ENCODE results near the gene HDAC9. TPM values are rescaled to one million over a fixed set of nuclear protein-coding genes. Genes with fewer than 3 reads are reported as not detected.

Gene HDAC9
- total and polyA plus RNA-seq, 2 of the 13 experiments (the other 11 are each of a cell fraction or from before 2014, with no cell fraction given), result 0.05 to 0.07 TPM

DNA sequence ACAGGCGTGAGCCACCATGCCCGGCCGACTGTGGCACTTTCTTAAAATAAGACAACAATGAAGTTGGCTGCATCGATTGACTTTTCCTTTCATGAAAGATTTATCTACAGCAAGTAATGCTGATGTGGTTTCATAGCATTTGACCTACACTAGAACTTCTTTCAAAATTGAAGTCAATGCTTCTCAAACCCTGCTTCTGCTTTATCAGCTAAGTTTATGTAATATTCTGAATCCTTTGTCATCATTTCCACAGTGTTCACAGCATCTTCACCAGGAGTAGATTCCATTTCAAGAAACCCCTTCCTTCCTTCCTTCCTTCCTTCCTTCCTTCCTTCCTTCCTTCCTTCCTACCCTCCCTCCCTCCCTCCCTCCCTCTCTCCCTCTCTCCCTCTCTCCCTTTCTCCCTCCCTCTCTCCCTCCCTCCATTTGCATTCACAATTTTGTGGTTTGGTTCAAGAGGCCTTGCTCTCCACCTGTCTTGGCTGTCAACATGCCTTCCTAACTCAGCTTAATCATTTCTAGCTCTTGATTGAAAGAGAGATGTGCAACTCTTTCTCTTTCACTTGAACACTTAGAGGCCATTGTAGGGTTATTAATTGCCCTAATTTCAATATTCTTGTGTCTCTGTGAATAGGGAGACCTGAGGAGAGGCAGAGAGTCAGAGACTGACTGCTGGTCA is 52.1 kb downstream of the HDAC9 start:
- BruUV-seq (replicated peaks), result no TSS peak
- no peak overlapping the region for H3K4me2 ChIP-seq (ENCODE audit: low read depth, low read length)
- 40% methylated on average over 4 of the region's 4 CpGs for WGBS (ENCODE audit: low lambda C conversion rate)
- H3K36me3 ChIP-seq (replicated peaks in 1 of 2; ENCODE audit: control insufficient read depth in 1 of 2, insufficient read depth in 2 of 2, low read length in 2 of 2), result no peaks in the 10 kb centered on the region
- intact Hi-C loops (cut with micrococcal nuclease; ENCODE audit: unreplicated experiment), result no loop called here
- in situ Hi-C loops (cut with HindIII; ENCODE audit: extremely low pct_ligation_motif_present, low pct_unique_long_range_greater_than_20kb), result no loop called here
- H2AFZ ChIP-seq (ENCODE audit: low read length), result no peak overlapping the region
- no peak for ATAC-seq
- H3K4me1 ChIP-seq (ENCODE audit: insufficient read depth, low read length), result no peaks in the 10 kb centered on the region
- H3K9ac ChIP-seq (ENCODE audit: insufficient read depth, low read depth, low read length), result no peak overlapping the region
- CTCF ChIA-PET (ENCODE audit: low intra/inter-chr PET ratio, low total read pairs), result no interaction called here
- TF ChIP-seq ZFAT (CRISPR knock-in tag; conservative IDR thresholded peaks at IDR 0.05) (no peak), HNRNPK (IDR thresholded peaks at IDR 0.05; ENCODE audit: low read depth, low read length, poor library complexity, severe bottlenecking) (peak; percentile 22)
- H4K20me1 ChIP-seq (ENCODE audit: insufficient read depth, low read length), result no peaks in the 10 kb centered on the region
- H3K79me2 ChIP-seq (ENCODE audit: insufficient read depth, low read length), result no peaks in the 10 kb centered on the region
- POLR2A ChIA-PET, result no interaction called here
- H3K27ac ChIP-seq (ENCODE audit: extremely low read length, insufficient read depth, low read length), result no peak overlapping the region
- H3K9me3 ChIP-seq (ENCODE audit: low read length), result no peaks in the 10 kb centered on the region
- no peak for DNase-seq (ENCODE audit: low spot score)
- FAIRE-seq, result no peak
- no peak overlapping the region for H3K4me3 ChIP-seq (replicated peaks in 1 of 3; ENCODE audit: insufficient read depth in 1 of 3, low read depth in 2 of 3, low read length in 3 of 3)
- H3K27me3 ChIP-seq (ENCODE audit: control insufficient read depth in 1 of 2, insufficient read depth in 2 of 2, low read length in 2 of 2), result no peaks in the 10 kb centered on the region

DNA sequence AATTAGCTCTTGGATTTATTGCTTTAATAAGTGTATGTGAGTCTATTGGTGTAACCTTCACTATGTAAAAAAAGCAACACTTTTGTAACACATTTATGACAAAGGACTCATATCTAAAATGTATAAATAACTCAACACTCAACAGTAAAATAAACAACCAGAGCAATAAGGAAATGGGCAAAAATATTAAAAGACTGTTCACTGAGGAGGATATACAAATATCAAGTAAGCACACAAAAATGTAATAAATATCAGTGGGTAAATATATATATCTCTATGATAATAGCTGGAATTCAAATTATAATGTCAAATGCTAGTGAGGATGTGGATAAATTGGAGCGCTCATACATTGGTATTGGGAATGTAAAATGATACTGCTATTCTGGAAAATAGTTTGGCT is 53.0 kb downstream of the HDAC9 start:
- ChIA-PET POLR2A (no interaction called here), CTCF (ENCODE audit: low intra/inter-chr PET ratio, low total read pairs) (no interaction called here)
- 86% methylated on average over 1 of the region's 1 CpG for WGBS (ENCODE audit: low lambda C conversion rate)
- H3K36me3 ChIP-seq (replicated peaks in 1 of 2; ENCODE audit: control insufficient read depth in 1 of 2, insufficient read depth in 2 of 2, low read length in 2 of 2), result no peaks in the 10 kb centered on the region
- H3K4me2 ChIP-seq (ENCODE audit: low read depth, low read length), result no peak overlapping the region
- H3K4me3 ChIP-seq (replicated peaks in 1 of 3; ENCODE audit: insufficient read depth in 1 of 3, low read depth in 2 of 3, low read length in 3 of 3), result no peak overlapping the region
- no peak for ATAC-seq
- no peak overlapping the region for H3K27ac ChIP-seq (ENCODE audit: extremely low read length, insufficient read depth, low read length)
- H4K20me1 ChIP-seq (ENCODE audit: insufficient read depth, low read length), result no peaks in the 10 kb centered on the region
- no peaks in the 10 kb centered on the region for H3K9me3 ChIP-seq (ENCODE audit: low read length)
- FAIRE-seq, result no peak
- intact Hi-C loops (cut with micrococcal nuclease; ENCODE audit: unreplicated experiment) (no loop called here), in situ Hi-C loops (cut with HindIII; ENCODE audit: extremely low pct_ligation_motif_present, low pct_unique_long_range_greater_than_20kb) (no loop called here)
- H3K9ac ChIP-seq (ENCODE audit: insufficient read depth, low read depth, low read length), result no peak overlapping the region
- no peaks in the 10 kb centered on the region for H3K79me2 ChIP-seq (ENCODE audit: insufficient read depth, low read length)
- TF ChIP-seq, protein P1, sequence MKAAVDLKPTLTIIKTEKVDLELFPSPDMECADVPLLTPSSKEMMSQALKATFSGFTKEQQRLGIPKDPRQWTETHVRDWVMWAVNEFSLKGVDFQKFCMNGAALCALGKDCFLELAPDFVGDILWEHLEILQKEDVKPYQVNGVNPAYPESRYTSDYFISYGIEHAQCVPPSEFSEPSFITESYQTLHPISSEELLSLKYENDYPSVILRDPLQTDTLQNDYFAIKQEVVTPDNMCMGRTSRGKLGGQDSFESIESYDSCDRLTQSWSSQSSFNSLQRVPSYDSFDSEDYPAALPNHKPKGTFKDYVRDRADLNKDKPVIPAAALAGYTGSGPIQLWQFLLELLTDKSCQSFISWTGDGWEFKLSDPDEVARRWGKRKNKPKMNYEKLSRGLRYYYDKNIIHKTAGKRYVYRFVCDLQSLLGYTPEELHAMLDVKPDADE (CRISPR knock-in tag; IDR thresholded peaks at IDR 0.05), result no peak
- TF ChIP-seq, protein P2, sequence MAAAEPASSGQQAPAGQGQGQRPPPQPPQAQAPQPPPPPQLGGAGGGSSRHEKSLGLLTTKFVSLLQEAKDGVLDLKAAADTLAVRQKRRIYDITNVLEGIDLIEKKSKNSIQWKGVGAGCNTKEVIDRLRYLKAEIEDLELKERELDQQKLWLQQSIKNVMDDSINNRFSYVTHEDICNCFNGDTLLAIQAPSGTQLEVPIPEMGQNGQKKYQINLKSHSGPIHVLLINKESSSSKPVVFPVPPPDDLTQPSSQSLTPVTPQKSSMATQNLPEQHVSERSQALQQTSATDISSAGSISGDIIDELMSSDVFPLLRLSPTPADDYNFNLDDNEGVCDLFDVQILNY (CRISPR knock-in tag; conservative IDR thresholded peaks at IDR 0.05), result no peak
- TF ChIP-seq, protein P3, sequence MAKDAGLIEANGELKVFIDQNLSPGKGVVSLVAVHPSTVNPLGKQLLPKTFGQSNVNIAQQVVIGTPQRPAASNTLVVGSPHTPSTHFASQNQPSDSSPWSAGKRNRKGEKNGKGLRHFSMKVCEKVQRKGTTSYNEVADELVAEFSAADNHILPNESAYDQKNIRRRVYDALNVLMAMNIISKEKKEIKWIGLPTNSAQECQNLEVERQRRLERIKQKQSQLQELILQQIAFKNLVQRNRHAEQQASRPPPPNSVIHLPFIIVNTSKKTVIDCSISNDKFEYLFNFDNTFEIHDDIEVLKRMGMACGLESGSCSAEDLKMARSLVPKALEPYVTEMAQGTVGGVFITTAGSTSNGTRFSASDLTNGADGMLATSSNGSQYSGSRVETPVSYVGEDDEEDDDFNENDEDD (CRISPR knock-in tag; IDR thresholded peaks at IDR 0.05; ENCODE audit: borderline replicate concordance), result no peak
- TF ChIP-seq RFXANK (CRISPR knock-in tag; IDR thresholded peaks at IDR 0.05), result no peak
- TF ChIP-seq, protein P4, sequence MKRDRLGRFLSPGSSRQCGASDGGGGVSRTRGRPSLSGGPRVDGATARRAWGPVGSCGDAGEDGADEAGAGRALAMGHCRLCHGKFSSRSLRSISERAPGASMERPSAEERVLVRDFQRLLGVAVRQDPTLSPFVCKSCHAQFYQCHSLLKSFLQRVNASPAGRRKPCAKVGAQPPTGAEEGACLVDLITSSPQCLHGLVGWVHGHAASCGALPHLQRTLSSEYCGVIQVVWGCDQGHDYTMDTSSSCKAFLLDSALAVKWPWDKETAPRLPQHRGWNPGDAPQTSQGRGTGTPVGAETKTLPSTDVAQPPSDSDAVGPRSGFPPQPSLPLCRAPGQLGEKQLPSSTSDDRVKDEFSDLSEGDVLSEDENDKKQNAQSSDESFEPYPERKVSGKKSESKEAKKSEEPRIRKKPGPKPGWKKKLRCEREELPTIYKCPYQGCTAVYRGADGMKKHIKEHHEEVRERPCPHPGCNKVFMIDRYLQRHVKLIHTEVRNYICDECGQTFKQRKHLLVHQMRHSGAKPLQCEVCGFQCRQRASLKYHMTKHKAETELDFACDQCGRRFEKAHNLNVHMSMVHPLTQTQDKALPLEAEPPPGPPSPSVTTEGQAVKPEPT (CRISPR knock-in tag; IDR thresholded peaks at IDR 0.05; ENCODE audit: low read depth), result no peak
- H2AFZ ChIP-seq (ENCODE audit: low read length), result no peak overlapping the region
- no TSS peak for BruUV-seq (replicated peaks)
- no peaks in the 10 kb centered on the region for H3K27me3 ChIP-seq (ENCODE audit: control insufficient read depth in 1 of 2, insufficient read depth in 2 of 2, low read length in 2 of 2)
- H3K4me1 ChIP-seq (ENCODE audit: insufficient read depth, low read length), result no peaks in the 10 kb centered on the region
- no peak for DNase-seq (ENCODE audit: low spot score)
